Esophagus squamous epithelium (tissue), 4 donors: Measurements from ENCODE around the gene SETD5.

ENCODE experiments used
- POLR2A ChIP-seq, 4 donors: fragments of 450-650 bp; IDR thresholded peaks; one replicate each; pipeline ENCODE4 v1.6.1; 2017; ENCODE audit warnings: antibody characterized with exemption in 4 of 4, mild to moderate bottlenecking in 4 of 4, moderate library complexity in 3 of 4
- TF ChIP-seq, protein P1 (sequence below), 6 experiments: fragments of 450-650 bp in 4 of 6; fragments of 200-600 bp in 2 of 6; sonication (generic) in 2 of 6; IDR thresholded peaks; one replicate each; pipeline ENCODE4 v1.5.1; 2016 to 2019; ENCODE audit warnings: antibody characterized with exemption in 6 of 6, mild to moderate bottlenecking in 4 of 6, moderate library complexity in 4 of 6

GRCh38 chr3:9499455-9500107 is 102.2 kb downstream of the SETD5 start:
- TF ChIP-seq, protein P1, sequence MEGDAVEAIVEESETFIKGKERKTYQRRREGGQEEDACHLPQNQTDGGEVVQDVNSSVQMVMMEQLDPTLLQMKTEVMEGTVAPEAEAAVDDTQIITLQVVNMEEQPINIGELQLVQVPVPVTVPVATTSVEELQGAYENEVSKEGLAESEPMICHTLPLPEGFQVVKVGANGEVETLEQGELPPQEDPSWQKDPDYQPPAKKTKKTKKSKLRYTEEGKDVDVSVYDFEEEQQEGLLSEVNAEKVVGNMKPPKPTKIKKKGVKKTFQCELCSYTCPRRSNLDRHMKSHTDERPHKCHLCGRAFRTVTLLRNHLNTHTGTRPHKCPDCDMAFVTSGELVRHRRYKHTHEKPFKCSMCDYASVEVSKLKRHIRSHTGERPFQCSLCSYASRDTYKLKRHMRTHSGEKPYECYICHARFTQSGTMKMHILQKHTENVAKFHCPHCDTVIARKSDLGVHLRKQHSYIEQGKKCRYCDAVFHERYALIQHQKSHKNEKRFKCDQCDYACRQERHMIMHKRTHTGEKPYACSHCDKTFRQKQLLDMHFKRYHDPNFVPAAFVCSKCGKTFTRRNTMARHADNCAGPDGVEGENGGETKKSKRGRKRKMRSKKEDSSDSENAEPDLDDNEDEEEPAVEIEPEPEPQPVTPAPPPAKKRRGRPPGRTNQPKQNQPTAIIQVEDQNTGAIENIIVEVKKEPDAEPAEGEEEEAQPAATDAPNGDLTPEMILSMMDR (IDR thresholded peaks at IDR 0.05): no peak
- no peak for TF ChIP-seq POLR2A (IDR thresholded peaks at IDR 0.05)
